GM06990 (cell line): Measurements from ENCODE around the gene HOXB1.
A peak's percentile ranks its signal among the peaks of the same experiment; 100 is the strongest.

Experiments used
- DNase-seq: peaks from one replicate; pipeline ENCODE4 v3.0.0-alpha.2; 2011; ENCODE audit not compliant: insufficient read length; ENCODE audit errors: extremely low read depth
- H3K27me3 ChIP-seq: replicated peaks from 2 replicates; pipeline ENCODE4 v1.6.0; 2011; ENCODE audit warnings: low read length; ENCODE audit not compliant: control insufficient read depth, insufficient read depth
- H3K36me3 ChIP-seq: 2 replicates; pipeline ENCODE4 v1.5.1; 2011; ENCODE audit warnings: low read length; ENCODE audit not compliant: control insufficient read depth, insufficient read depth
- H3K4me3 ChIP-seq: replicated peaks from 2 replicates; pipeline ENCODE4 v1.5.1; 2011; ENCODE audit warnings: low read depth, mild to moderate bottlenecking, control low read depth, low read length
- TF ChIP-seq, protein P1 (sequence below): IDR thresholded peaks from 2 replicates; pipeline ENCODE4 v1.5.1; 2011; ENCODE audit warnings: low read length, control low read depth, mild to moderate bottlenecking, inconsistent platforms; ENCODE audit not compliant: insufficient read depth, poor library complexity, severe bottlenecking

Gene HOXB1

DNA sequence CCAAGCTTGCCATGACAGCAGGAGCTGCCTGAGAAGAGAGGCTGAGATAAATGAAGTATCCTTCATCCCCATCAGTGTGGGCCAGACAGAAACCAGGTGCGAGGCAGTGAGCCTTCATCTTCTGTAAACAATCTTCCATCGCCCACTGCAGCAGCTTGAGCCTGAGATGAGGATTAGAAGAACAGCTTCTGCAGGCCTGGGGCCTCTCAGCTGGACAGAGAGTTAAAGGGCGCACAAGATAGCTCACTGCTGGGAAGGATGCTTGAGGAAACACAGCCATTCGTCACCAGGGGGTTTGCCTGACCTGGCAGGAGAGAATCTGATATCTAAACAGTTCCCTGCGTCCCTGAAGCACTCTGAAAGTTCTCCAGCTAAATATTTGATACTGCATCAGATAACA, 27.1 kb downstream of the HOXB1 start:
- Histone ChIP-seq H3K36me3 (no peaks in the 10 kb centered on the region), H3K4me3 (no peak overlapping the region), H3K27me3 (no peaks in the 10 kb centered on the region)
- no peak for DNase-seq
- TF ChIP-seq, protein P1, sequence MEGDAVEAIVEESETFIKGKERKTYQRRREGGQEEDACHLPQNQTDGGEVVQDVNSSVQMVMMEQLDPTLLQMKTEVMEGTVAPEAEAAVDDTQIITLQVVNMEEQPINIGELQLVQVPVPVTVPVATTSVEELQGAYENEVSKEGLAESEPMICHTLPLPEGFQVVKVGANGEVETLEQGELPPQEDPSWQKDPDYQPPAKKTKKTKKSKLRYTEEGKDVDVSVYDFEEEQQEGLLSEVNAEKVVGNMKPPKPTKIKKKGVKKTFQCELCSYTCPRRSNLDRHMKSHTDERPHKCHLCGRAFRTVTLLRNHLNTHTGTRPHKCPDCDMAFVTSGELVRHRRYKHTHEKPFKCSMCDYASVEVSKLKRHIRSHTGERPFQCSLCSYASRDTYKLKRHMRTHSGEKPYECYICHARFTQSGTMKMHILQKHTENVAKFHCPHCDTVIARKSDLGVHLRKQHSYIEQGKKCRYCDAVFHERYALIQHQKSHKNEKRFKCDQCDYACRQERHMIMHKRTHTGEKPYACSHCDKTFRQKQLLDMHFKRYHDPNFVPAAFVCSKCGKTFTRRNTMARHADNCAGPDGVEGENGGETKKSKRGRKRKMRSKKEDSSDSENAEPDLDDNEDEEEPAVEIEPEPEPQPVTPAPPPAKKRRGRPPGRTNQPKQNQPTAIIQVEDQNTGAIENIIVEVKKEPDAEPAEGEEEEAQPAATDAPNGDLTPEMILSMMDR = no peak

DNA sequence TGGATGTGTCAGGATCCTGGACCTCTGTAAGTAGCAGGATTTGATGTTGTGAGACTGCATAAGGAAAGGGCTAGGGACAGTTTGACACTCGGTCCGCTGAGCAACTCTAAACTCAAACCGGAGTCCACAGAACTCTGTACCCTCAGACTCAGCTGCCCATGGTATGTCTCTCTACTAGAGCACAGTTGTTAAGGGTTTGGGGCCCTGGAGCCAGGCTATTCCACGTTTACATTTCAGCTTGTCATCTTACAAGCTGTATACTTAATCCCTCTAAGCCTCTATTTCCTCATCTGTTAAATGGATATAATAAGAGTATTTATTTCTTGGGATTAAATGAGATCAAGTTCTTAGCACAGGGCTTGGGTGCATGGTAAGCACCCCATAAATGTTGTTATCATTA, 27.9 kb downstream of the HOXB1 start:
- Histone ChIP-seq H3K27me3 (no peaks in the 10 kb centered on the region), H3K4me3 (no peak overlapping the region), H3K36me3 (no peaks in the 10 kb centered on the region)
- TF ChIP-seq, protein P1 = no peak
- no peak for DNase-seq

DNA sequence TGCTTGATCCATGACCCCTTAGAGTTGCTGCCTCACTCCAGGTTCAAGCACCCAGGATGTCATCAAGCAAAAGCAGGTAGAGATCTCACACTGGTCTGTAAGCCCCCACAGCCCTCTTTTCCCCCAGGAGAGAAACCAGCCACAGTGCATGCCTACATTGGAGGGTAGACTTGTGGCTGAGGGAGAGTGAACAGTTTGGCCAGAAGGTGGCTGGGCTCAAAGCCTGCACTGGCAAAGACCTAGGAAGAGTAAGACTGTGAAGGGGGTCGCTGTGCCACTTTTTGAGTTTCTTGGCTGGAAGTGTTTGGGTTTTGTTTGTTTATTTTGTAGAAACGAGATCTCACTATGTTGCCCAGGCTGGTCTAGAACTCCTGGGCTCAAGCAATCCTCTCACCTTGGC, 28.5 kb downstream of the HOXB1 start:
- Histone ChIP-seq H3K36me3 (no peaks in the 10 kb centered on the region), H3K4me3 (no peak overlapping the region), H3K27me3 (no peaks in the 10 kb centered on the region)
- no peak for DNase-seq
- TF ChIP-seq, protein P1 = no peak

DNA sequence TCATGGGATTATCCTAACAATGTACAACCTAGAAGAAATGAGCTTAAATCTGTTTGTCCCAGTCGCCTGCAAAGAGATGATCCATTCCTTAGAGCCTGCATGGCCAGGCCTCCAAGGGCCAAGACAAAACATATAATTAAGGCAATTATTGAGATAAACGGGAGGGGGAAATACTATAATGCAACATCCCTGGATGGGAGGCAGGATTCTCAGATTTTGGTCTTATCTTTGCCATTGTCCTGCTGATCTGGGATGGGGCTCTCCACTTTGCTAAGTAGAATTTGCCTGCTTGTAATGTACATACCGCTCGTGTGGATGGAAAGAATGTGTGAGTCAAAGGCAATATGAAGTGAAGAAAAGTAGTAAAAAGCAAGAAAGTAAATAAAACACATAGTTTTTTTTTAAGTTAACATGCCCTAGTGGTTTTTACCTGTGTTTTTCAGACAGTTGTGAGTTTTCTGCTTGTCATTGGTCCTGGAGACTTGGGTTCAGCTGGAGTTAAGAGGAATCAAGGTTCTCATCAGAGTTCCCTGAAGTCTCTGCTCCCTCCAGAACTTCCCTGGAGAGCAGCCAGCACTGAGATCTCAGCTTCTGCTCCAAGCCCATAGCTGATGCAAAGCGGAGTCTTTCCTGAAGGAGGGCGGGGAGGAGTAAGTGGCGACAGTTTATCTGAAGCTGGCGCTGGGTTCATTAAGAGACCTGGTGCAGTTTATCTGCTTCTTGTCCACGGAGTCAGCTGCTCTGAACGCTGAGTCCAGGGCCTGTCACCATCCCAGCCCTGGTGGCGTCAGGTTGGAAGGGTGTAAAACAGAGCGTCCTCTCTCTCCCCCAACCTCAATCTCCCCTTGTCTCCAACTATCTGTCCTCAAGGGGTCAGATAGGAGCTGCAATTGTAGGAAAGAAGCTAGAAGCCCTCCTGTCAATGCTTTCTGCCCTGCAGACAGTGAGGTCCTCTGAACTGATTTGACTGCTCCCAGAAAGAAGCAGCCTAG, 30.1 kb downstream of the HOXB1 start:
- DNase-seq = no peak
- Histone ChIP-seq H3K27me3 (no peaks in the 10 kb centered on the region), H3K36me3 (no peaks in the 10 kb centered on the region), H3K4me3 (no peak overlapping the region)
- TF ChIP-seq, protein P1 = peak; percentile 2

DNA sequence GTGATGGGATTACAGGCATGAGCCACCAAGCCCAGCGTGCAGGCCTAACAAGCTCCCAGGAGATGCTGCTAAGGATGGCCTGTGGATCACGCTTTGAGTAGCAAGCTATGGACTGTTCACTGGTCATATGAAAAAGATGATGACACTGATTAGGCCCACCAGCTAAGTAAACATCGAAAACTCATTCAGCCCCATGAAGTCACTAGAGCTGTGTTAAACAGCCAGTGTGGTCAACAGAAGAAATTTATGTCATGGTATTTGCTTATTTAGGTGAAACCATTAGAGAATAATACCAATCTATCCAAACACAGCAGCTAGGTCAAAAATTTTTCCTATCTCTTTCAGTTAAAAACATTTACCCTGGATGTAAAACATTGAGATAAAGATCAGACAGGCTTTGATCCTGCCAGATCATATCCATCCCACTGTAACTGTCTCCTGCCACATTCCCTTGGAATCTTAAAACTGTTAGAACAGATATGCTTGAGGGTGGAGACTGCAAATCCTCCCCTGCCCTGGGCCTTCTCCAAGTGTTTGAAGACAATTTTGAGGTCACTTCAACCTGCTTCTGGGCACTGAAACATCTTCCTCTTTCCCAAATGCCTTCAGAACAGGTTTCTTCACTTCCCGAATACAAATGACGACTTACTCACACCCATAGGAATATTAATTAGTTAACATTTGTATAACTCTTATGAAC, 30.9 kb downstream of the HOXB1 start:
- TF ChIP-seq, protein P1 = no peak
- H3K36me3 ChIP-seq = no peaks in the 10 kb centered on the region
- no peak for DNase-seq
- H3K27me3 ChIP-seq = no peaks in the 10 kb centered on the region
- H3K4me3 ChIP-seq = no peak overlapping the region
